Activated CD8-positive, alpha-beta T cell treated with anti-CD3 and anti-CD28 coated beads for 36 hours (primary cell): ENCODE results near the gene PPIH. TPM values are rescaled to one million over a fixed set of nuclear protein-coding genes. Genes with fewer than 3 reads are reported as not detected.

ENCODE experiments used
- total RNA-seq, 2 experiments: library from RNA; stranded (reverse); gene quantifications; one replicate each; pipeline ENCODE4 v1.2.3, GENCODE V29; 2021

The PPIH gene
- total RNA-seq, 2 experiments from 2014 or later = 105 TPM

Other genes with a start within 250 kb of the PPIH start
- 1 to 10 TPM in 1 of 2 experiments, under 1 TPM in 1; 0.59 to 1.4 TPM for gene ZMYND12, start 202.4 kb upstream of the PPIH start, total RNA-seq
- gene PPCS, start 201.9 kb upstream of the PPIH start, total RNA-seq = 10 to 100 TPM; 44.1 to 44.3 TPM
- 1 to 10 TPM in 1 of 2 experiments, under 1 TPM in 1; 0.60 to 3.0 TPM for gene CCDC30, start 195.1 kb upstream of the PPIH start, total RNA-seq
- 1,000 to 10,000 TPM; 1,417 to 1,447 TPM for gene YBX1, start 24.0 kb downstream of the PPIH start, total RNA-seq
- not detected for gene CLDN19, start 81.8 kb downstream of the PPIH start, total RNA-seq
- 10 to 100 TPM; 34.7 to 34.8 TPM for gene P3H1, start 108.6 kb downstream of the PPIH start, total RNA-seq
- 1 to 10 TPM; 4.7 to 5.2 TPM for gene C1orf50, start 108.8 kb downstream of the PPIH start, total RNA-seq
- under 1 TPM; 0.22 to 0.32 TPM for gene TMEM269, start 126.6 kb downstream of the PPIH start, total RNA-seq
- 1 to 10 TPM; 3.9 to 4.4 TPM for gene ERMAP, start 158.7 kb downstream of the PPIH start, total RNA-seq
- gene SVBP, start 159.0 kb downstream of the PPIH start, total RNA-seq = 10 to 100 TPM; 12.2 to 14.3 TPM
- gene ZNF691, start 188.2 kb downstream of the PPIH start, total RNA-seq = 1 to 10 TPM; 6.9 to 7.5 TPM